Ovary (tissue), 9 donors: ENCODE measurements around the gene SMAD4. TPM values are rescaled to one million over a fixed set of nuclear protein-coding genes. Genes with fewer than 3 reads are reported as not detected.

Experiments used
- DNase-seq, 5 donors: peaks; one replicate each; pipeline ENCODE4 v3.0.0-alpha.2; 2019 to 2020
- H3K27ac ChIP-seq, 2 donors: fragments of 200-600 bp; one replicate each; pipeline versions ENCODE4 v1.5.1 to v1.8.0; 2019 to 2022
- H3K27me3 ChIP-seq: fragments of 200-600 bp; one replicate; pipeline ENCODE4 v1.8.0; 2022
- H3K36me3 ChIP-seq: fragments of 200-600 bp; sonication (generic); one replicate; pipeline ENCODE4 v1.5.1; 2019
- H3K4me1 ChIP-seq: one replicate; pipeline ENCODE4 v1.8.1; 2013; ENCODE audit warnings: mild to moderate bottlenecking, moderate library complexity; ENCODE audit not compliant: insufficient read depth
- H3K4me3 ChIP-seq: fragments of 200-600 bp; sonication (generic); one replicate; pipeline ENCODE4 v1.5.1; 2017
- H3K9me3 ChIP-seq, 2 donors: fragments of 200-600 bp in 1 of 2; sonication (generic) in 1 of 2; one replicate each; pipeline versions ENCODE4 v1.5.1 to v1.8.1; 2013 to 2019; ENCODE audit warnings: mild to moderate bottlenecking in 1 of 2, moderate library complexity in 1 of 2
- EP300 ChIP-seq: sonication (generic); formaldehyde crosslinking; IDR thresholded peaks from one replicate; pipeline ENCODE4 v1.6.1; 2017; ENCODE audit warnings: antibody characterized with exemption
- POLR2A ChIP-seq: fragments of 450-650 bp; IDR thresholded peaks from one replicate; pipeline ENCODE4 v1.6.1; 2017; ENCODE audit warnings: antibody characterized with exemption, mild to moderate bottlenecking, moderate library complexity
- WGBS, 3 donors: extraction: QIAGEN DNeasy Blood & Tissue Kit in 1 of 3; methylation state at CpG; one replicate each; pipeline versions ENCODE4 v1.1.5 to v1.1.7; 2013 to 2017; 5-methylcytosine and 5-hydroxymethylcytosine counted together
- intact Hi-C, 4 donors: fragments of 100-400 bp; cut with DNase I; formaldehyde crosslinking; loops; one replicate each; pipeline versions ENCODE4 v1.11.0 to v1.15.1; 2022 to 2023
- polyA plus RNA-seq, 2 donors: library from polyadenylated mRNA; stranded (reverse); fragments of 200-250 nt in 1 of 2; fragments of 350-450 nt in 1 of 2; fragmentation: Illumina TruSeq in 1 of 2; extraction: RNeasy Lipid Tissue Mini Kit (QIAGEN cat#74804) in 1 of 2; gene quantifications; one replicate each; pipeline ENCODE4 v1.2.3, GENCODE V29; 2013 to 2014
- total RNA-seq, 7 donors: library from RNA; depleted of rRNA in 2 of 7; stranded (reverse); fragments of >200 nt in 2 of 7; fragmentation: NEBNext Ultra II Directional in 3 of 7; extraction: Animal tissue kit (Norgen Biotek cat#: 25700) in 3 of 7; gene quantifications; one replicate each; pipeline versions ENCODE4 v1.1.0 to v1.2.4, GENCODE V29; 2016 to 2023
- TF ChIP-seq, protein P1 (sequence below), 3 donors: fragments of 450-650 bp in 2 of 3; fragments of 200-600 bp in 1 of 3; IDR thresholded peaks; one replicate each; pipeline versions ENCODE4 v1.5.1 to v1.8.0; 2016 to 2022; ENCODE audit warnings: antibody characterized with exemption in 3 of 3, mild to moderate bottlenecking in 1 of 3
- donor health status: DM: no; HTN: no; CAD: no; lungs with moderate emphysema.
- donor health status: DM: no; HTN: no; CAD: no.
- donor health status: Bipolar disorder and iron deficiency.
- donor health status: DM: yes; HTN: yes; CAD: no.
- donor health status: DM: no; HTN: no; CAD: no.
- donor health status: DM: yes; HTN: yes; CAD: no.

Gene SMAD4
- total and polyA plus RNA-seq, 9 donors: 38.5 to 159 (median 125) TPM

DNA sequence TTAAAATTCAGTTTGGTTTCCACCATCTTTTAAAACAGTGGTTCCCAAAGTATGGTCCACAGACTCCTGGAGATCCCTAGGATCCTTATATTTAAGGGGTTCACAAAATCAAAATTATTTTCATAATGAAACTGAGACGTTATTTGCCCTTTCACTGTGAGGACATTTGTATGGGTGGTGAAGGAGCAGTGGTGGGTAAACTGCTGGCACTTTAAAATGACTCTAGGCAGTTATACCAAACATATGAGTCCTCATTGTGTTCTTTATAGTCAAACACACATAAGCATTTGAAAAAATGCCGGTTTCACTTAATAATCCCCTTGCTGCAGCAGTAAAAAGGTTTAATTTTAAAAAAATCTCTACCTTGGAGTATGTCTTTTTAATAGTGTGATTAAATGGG lies 7.2 kb downstream of the SMAD4 start:
- H3K4me1 ChIP-seq: peaks cover 17% of the 10 kb centered on the region
- H3K4me3 ChIP-seq: no peak overlapping the region
- no peaks in the 10 kb centered on the region for H3K36me3 ChIP-seq
- H3K9me3 ChIP-seq: no peaks in the 10 kb centered on the region
- DNase-seq: no peak
- H3K27me3 ChIP-seq: no peaks in the 10 kb centered on the region
- TF ChIP-seq EP300 (no peak), POLR2A (no peak)
- TF ChIP-seq, protein P1, sequence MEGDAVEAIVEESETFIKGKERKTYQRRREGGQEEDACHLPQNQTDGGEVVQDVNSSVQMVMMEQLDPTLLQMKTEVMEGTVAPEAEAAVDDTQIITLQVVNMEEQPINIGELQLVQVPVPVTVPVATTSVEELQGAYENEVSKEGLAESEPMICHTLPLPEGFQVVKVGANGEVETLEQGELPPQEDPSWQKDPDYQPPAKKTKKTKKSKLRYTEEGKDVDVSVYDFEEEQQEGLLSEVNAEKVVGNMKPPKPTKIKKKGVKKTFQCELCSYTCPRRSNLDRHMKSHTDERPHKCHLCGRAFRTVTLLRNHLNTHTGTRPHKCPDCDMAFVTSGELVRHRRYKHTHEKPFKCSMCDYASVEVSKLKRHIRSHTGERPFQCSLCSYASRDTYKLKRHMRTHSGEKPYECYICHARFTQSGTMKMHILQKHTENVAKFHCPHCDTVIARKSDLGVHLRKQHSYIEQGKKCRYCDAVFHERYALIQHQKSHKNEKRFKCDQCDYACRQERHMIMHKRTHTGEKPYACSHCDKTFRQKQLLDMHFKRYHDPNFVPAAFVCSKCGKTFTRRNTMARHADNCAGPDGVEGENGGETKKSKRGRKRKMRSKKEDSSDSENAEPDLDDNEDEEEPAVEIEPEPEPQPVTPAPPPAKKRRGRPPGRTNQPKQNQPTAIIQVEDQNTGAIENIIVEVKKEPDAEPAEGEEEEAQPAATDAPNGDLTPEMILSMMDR (IDR thresholded peaks at IDR 0.05): no peak
- WGBS, 3 donors: 43 to 55% (median 50%) methylated on average over 2 of the region's 2 CpGs
- intact Hi-C loops: loop anchor here in 1 of 4 donors (10.0 kb wide), 2 partner anchors 72 to 158 kb away; partner anchors contain the start of genes ELAC1 and MEX3C
- H3K27ac ChIP-seq: no peak overlapping the region

DNA sequence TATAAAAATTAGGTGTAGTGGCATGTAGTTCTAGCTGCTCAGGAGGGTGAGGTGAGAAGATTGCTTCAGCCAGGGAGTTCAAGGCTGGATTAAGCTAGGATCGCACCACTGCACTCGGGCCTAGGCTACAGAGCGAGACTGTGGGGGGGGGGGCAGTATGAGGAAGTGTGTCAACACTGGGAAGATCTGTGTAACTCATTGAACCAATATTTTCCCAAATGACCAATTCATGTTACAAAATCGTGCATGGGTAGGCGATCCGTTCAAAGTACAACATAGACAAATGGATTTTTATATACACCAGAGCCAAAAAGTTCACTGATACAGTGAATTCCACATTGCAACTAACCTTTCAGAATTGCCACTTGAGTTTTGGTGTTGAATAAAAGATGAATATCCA lies 8.1 kb downstream of the SMAD4 start:
- Histone ChIP-seq H3K36me3 (no peaks in the 10 kb centered on the region), H3K27me3 (no peaks in the 10 kb centered on the region), H3K9me3 (no peaks in the 10 kb centered on the region), H3K4me1 (peaks cover 21% of the 10 kb centered on the region), H3K4me3 (no peak overlapping the region), H3K27ac (no peak overlapping the region)
- no peak for DNase-seq
- intact Hi-C loops: loop anchor here in 1 of 4 donors (10.0 kb wide), 2 partner anchors 73 to 157 kb away; partner anchors contain the start of genes ELAC1 and MEX3C
- TF ChIP-seq EP300 (no peak), POLR2A (no peak)
- TF ChIP-seq, protein P1 (IDR thresholded peaks at IDR 0.05): no peak
- 50 to 60% (median 57%) methylated on average over 6 of the region's 6 CpGs for WGBS, 3 donors

DNA sequence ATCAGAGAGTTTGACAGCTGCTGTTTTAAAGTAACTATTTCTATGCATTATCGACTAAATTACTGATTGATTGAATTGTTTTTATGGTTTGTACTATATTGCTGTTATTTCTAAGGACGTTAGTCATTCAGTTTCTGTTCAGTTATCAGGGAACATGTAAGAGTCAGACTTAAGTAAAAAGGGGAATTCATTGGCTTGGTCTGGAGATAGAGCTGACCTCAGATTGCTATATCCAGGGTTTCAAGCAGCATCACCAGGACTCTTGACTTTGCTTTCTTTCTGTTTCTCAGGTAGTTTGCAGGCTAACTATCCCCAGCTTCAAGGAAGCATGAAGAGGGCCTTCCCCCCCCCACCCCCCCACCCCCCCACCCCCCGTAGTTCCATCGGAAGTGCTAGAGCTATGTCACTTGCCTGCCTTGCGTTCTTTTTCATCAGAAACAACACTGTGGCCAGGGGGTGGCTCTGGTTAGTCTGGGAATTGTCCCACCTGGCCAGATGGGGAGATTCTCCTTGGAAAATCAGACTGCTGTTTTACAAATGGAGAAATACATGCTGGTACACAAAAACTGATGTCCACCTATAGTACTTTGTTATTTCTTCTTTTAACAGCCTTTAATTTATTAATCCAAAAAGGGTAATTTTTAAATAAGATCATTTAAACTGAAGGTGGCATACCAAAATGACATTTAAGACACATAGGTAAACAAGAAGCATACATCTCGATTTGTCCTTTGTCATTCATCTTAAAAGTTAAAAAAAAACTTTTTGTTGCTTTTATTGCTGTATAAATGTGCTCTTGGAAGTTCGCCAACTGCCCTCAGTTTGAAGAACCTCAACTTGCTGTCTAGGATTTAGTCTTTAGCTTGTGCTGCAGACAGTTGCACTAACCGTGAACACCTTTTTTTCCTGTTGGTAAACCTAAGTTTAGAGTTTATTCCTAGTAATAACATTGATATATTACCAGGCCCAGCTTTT lies 9.4 kb downstream of the SMAD4 start:
- Histone ChIP-seq H3K9me3 (no peaks in the 10 kb centered on the region), H3K4me1 (peaks cover 21% of the 10 kb centered on the region), H3K27ac (no peak overlapping the region), H3K36me3 (no peaks in the 10 kb centered on the region), H3K4me3 (no peak overlapping the region), H3K27me3 (no peaks in the 10 kb centered on the region)
- intact Hi-C loops: loop anchor here in 1 of 4 donors (10.0 kb wide), 2 partner anchors 75 to 155 kb away; partner anchors contain the start of genes ELAC1 and MEX3C
- 46 to 51% (median 48%) methylated on average over 8 of the region's 8 CpGs for WGBS, 3 donors
- TF ChIP-seq, protein P1 (IDR thresholded peaks at IDR 0.05): no peak
- TF ChIP-seq POLR2A: no peak
- TF ChIP-seq EP300: no peak
- no peak for DNase-seq

DNA sequence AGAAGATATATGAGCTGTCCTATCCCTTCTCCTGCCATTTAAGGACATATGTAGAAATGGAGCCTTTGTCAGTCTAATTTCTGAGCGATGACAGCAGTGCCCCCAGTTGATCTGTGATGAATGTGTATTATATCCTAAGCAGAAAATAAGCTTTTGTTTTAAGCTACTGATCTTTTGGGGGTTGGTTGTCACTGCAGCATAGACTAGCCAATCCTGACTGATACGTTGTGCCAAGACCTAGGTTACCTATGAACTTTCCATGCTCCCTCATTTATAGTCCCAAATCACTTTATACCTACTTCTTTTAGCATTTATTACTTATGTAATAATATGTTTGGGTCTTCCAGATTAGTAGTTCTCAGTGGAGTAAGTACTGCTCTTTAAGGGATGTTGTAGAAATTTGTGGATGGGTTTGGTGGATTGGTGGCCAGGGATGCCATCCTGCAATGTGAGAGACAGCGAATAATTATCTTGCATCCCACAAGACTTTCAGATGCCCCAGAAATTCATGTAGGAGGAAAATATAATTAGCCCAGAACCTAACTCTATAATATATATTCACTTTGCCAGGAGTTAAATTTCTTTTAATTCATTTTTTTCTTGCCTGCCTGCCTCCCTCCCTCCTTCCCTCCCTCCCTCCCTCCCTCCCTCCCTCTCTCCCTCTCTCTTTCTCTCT lies 11.8 kb downstream of the SMAD4 start:
- Histone ChIP-seq H3K4me1 (peaks cover 16% of the 10 kb centered on the region), H3K27ac (no peak overlapping the region), H3K9me3 (no peaks in the 10 kb centered on the region), H3K4me3 (no peak overlapping the region), H3K36me3 (no peaks in the 10 kb centered on the region), H3K27me3 (no peaks in the 10 kb centered on the region)
- intact Hi-C loops: no loop called here
- no peak for DNase-seq
- TF ChIP-seq, protein P1 (IDR thresholded peaks at IDR 0.05): no peak
- TF ChIP-seq EP300: no peak
- no peak for TF ChIP-seq POLR2A
- 92 to 97% (median 96%) methylated on average over 3 of the region's 3 CpGs for WGBS, 3 donors
